Tibial nerve (tissue), 4 donors: ENCODE measurements around the gene LRGUK. TPM values are rescaled to one million over a fixed set of nuclear protein-coding genes. Genes with fewer than 3 reads are reported as not detected.
"Not testable (repeated sequence)": the region's sequence is repeated elsewhere in the genome, so short reads cannot be mapped to it uniquely, and the experiment has no call there.

Experiments
- DNase-seq, 2 donors: peaks; one replicate each; pipeline ENCODE4 v3.0.0-alpha.2; 2019; ENCODE audit warnings: low spot score in 2 of 2
- H3K27ac ChIP-seq, 4 donors: fragments of 200-600 bp; sonication (generic) in 3 of 4; one replicate each; pipeline ENCODE4 v1.5.1; 2017 to 2019; ENCODE audit warnings: mild to moderate bottlenecking in 1 of 4
- H3K27me3 ChIP-seq, 2 donors: fragments of 200-600 bp; sonication (generic) in 1 of 2; one replicate each; pipeline versions ENCODE4 v1.5.1 to v1.6.0; 2017 to 2019
- H3K36me3 ChIP-seq, 3 donors: fragments of 200-600 bp; sonication (generic); one replicate each; pipeline ENCODE4 v1.5.1; 2018 to 2019
- H3K4me1 ChIP-seq, 4 donors: fragments of 200-600 bp; sonication (generic) in 3 of 4; one replicate each; pipeline ENCODE4 v1.5.1; 2017 to 2019
- H3K4me3 ChIP-seq, 4 donors: fragments of 200-600 bp; sonication (generic) in 3 of 4; one replicate each; pipeline ENCODE4 v1.5.1; 2017 to 2019; ENCODE audit warnings: mild to moderate bottlenecking in 1 of 4, moderate library complexity in 1 of 4
- H3K9me3 ChIP-seq, 4 donors: fragments of 200-600 bp; sonication (generic) in 3 of 4; one replicate each; pipeline ENCODE4 v1.5.1; 2017 to 2019
- EP300 ChIP-seq, 2 donors: sonication (generic); formaldehyde crosslinking; IDR thresholded peaks; one replicate each; pipeline ENCODE4 v1.6.1; 2017; ENCODE audit warnings: antibody characterized with exemption in 2 of 2, mild to moderate bottlenecking in 1 of 2
- POLR2A ChIP-seq, 2 donors: fragments of 450-650 bp; IDR thresholded peaks; one replicate each; pipeline ENCODE4 v1.6.1; 2017; ENCODE audit warnings: antibody characterized with exemption in 2 of 2, mild to moderate bottlenecking in 2 of 2, moderate library complexity in 2 of 2
- WGBS, 2 donors: methylation state at CpG; one replicate each; pipeline ENCODE4 v1.1.5; 2018; 5-methylcytosine and 5-hydroxymethylcytosine counted together
- total RNA-seq, 4 donors: library from RNA; depleted of rRNA; stranded (reverse); fragments of >200 nt; gene quantifications; one replicate each; pipeline ENCODE4 v1.1.0, GENCODE V29; 2016
- TF ChIP-seq, protein P1 (sequence below), 5 experiments: fragments of 200-600 bp in 3 of 5; fragments of 450-650 bp in 2 of 5; sonication (generic) in 3 of 5; IDR thresholded peaks; one replicate each; pipeline ENCODE4 v1.5.1; 2016 to 2019; ENCODE audit warnings: antibody characterized with exemption in 5 of 5, mild to moderate bottlenecking in 3 of 5, moderate library complexity in 2 of 5

The LRGUK gene
- total RNA-seq, 4 donors from 2014 or later, result 0.39 to 2.6 (median 1.5) TPM

DNA sequence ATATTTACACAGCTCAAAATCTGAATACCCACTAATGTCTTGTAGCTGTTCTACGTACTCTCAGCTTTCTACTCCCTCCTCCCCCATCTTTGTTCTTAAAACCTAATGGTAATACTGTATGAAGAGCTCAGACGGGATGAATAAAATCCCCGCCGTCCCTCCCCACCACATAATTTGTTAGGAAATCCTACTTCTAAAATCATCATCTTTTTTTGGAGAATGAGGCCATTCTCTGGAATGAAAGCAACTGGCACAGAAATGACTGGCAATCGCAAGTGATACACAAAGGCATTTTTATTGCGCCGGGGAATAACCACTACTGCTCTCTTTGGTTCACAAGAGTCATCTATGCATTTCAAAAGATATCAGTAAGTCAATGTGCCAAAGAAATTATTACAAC is 162.3 kb downstream of the LRGUK start:
- H3K4me3 ChIP-seq, result no peak overlapping the region
- TF ChIP-seq EP300 (IDR thresholded peaks at IDR 0.05) (no peak), POLR2A (IDR thresholded peaks at IDR 0.05) (no peak)
- TF ChIP-seq, protein P1, sequence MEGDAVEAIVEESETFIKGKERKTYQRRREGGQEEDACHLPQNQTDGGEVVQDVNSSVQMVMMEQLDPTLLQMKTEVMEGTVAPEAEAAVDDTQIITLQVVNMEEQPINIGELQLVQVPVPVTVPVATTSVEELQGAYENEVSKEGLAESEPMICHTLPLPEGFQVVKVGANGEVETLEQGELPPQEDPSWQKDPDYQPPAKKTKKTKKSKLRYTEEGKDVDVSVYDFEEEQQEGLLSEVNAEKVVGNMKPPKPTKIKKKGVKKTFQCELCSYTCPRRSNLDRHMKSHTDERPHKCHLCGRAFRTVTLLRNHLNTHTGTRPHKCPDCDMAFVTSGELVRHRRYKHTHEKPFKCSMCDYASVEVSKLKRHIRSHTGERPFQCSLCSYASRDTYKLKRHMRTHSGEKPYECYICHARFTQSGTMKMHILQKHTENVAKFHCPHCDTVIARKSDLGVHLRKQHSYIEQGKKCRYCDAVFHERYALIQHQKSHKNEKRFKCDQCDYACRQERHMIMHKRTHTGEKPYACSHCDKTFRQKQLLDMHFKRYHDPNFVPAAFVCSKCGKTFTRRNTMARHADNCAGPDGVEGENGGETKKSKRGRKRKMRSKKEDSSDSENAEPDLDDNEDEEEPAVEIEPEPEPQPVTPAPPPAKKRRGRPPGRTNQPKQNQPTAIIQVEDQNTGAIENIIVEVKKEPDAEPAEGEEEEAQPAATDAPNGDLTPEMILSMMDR (IDR thresholded peaks at IDR 0.05), result no peak
- no peaks in the 10 kb centered on the region for H3K9me3 ChIP-seq
- H3K4me1 ChIP-seq, result peaks cover 0 to 8% (median 3%) of the 10 kb centered on the region in 4 donors
- WGBS, 2 donors, result 31 to 39% methylated on average over 7 of the region's 7 CpGs
- H3K27me3 ChIP-seq, result no peaks in the 10 kb centered on the region
- no peak for DNase-seq
- no peak overlapping the region for H3K27ac ChIP-seq
- peaks cover 0 to 13% (median 0%) of the 10 kb centered on the region in 3 donors for H3K36me3 ChIP-seq

DNA sequence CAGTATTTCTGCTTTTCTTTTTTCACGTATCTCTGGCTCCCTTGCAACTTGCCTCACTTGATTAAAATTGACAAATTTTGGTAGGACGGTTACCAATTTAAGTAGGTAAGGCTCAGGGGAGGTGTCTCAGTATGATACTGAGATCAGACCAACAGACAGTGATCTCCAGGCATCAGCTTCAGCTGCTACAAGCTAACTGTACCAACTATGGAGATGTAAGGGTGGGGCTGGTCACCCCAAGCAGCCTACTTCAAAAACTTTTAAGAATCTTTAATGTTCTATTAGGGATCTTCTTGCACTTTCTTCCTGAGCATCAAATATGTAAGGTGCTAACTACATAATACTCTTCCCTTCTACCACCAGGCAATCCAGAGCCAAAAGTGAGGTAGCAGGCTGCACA is 162.7 kb downstream of the LRGUK start:
- no peak for TF ChIP-seq POLR2A (IDR thresholded peaks at IDR 0.05)
- TF ChIP-seq, protein P1 (IDR thresholded peaks at IDR 0.05), result no peak
- TF ChIP-seq EP300 (IDR thresholded peaks at IDR 0.05), result no peak
- Histone ChIP-seq H3K36me3 (peaks cover 0 to 17% (median 2%) of the 10 kb centered on the region in 3 donors), H3K4me1 (peaks cover 0 to 8% (median 3%) of the 10 kb centered on the region in 4 donors), H3K27ac (no peak overlapping the region), H3K27me3 (no peaks in the 10 kb centered on the region), H3K9me3 (no peaks in the 10 kb centered on the region), H3K4me3 (no peak overlapping the region)
- 48 to 52% methylated on average over 2 of the region's 2 CpGs for WGBS, 2 donors
- DNase-seq, result no peak

DNA sequence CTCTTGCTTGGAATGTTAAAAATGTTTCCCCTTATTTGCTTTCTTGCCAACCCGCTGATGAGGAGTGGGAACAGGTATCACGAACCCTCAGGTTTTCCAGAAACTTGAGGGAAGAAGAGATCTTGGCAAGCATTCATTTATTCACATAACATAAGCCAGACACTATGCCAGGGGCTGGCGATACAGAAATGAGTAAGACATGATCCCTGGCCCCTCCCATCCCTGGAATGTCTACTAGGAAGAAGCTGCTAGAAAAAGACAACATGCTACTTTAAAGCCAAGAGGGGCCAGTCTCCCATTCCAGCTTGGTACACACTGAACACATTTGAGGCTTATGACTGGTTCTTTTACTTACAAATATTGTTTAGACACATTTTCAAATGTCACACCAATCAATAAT is 163.1 kb downstream of the LRGUK start:
- Histone ChIP-seq H3K4me1 (peaks cover 0 to 8% (median 3%) of the 10 kb centered on the region in 4 donors), H3K27ac (no peak overlapping the region), H3K27me3 (no peaks in the 10 kb centered on the region), H3K4me3 (no peak overlapping the region), H3K36me3 (peaks cover 0 to 21% (median 7%) of the 10 kb centered on the region in 3 donors), H3K9me3 (no peaks in the 10 kb centered on the region)
- no peak for DNase-seq
- no peak for TF ChIP-seq POLR2A (IDR thresholded peaks at IDR 0.05)
- no peak for TF ChIP-seq EP300 (IDR thresholded peaks at IDR 0.05)
- TF ChIP-seq, protein P1 (IDR thresholded peaks at IDR 0.05), result no peak
- 76 to 84% methylated on average over 3 of the region's 3 CpGs for WGBS, 2 donors

DNA sequence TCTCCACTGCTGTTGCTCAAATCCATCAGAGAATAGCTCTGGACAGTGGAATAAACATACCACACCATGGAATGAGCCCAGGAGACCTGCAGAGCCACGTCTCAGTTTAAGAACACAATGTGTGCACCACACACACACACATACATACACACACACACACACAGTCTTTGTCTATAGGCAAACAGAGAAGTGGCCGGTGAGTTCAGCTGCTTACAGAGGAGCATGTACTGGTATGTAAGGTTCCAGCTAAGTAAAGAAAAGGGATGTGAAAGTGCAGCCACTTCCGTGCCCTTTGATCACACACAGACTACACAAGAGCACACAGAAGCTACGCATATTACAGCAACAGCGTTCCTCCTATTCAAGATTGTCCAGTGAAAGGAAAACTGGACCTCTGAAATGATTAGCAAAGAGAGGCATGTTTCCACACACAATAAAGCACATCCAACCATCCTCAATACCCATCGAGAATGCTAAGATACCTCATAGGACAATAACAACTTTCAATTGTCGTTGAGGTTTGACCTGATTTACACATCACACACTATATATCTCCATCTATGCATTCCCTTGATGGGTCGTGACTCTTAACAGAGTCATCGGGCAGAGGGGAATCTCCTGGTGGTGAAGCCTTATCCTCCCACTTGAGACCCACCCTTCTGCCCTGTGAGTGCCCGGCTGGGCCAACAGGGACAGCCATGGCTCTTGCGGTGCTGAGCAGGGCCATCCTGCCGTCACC is 166.0 kb downstream of the LRGUK start:
- H3K27ac ChIP-seq, result no peak overlapping the region
- WGBS, 2 donors, result 78 to 84% methylated on average over 12 of the region's 12 CpGs
- no peak for TF ChIP-seq POLR2A (IDR thresholded peaks at IDR 0.05)
- TF ChIP-seq, protein P1 (IDR thresholded peaks at IDR 0.05), result no peak
- peak in 1 of 2 donors; percentile 50 for TF ChIP-seq EP300 (IDR thresholded peaks at IDR 0.05)
- DNase-seq, result peak in 1 of 2 donors; percentile 17
- H3K36me3 ChIP-seq, result peaks cover 0 to 49% (median 7%) of the 10 kb centered on the region in 3 donors
- no peaks in the 10 kb centered on the region for H3K27me3 ChIP-seq
- H3K9me3 ChIP-seq, result no peaks in the 10 kb centered on the region
- no peak overlapping the region for H3K4me3 ChIP-seq
- peaks cover 0 to 8% (median 3%) of the 10 kb centered on the region in 4 donors for H3K4me1 ChIP-seq

DNA sequence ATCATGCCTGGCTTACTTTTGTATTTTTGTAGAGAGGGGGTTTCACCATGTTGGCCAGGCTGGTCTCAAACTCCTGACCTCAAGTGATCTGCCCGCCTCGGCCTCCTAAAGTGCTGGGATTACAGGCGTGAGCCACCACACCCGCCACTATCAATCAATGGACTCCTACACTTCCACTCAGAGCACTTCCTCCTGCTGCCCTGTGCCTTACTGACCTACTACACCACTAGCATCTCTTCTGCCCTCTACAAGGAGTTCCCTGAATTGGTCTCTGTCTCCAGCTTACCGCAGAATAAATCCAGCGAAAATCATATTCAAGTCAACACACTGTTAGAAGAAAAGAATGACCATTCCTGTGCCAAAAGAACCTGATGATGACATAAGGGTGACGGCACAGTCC is 168.8 kb downstream of the LRGUK start:
- not testable (repeated sequence) for H3K4me3 ChIP-seq, H3K4me1 ChIP-seq, H3K27me3 ChIP-seq, H3K27ac ChIP-seq, DNase-seq, H3K9me3 ChIP-seq
- WGBS, 2 donors, result 90 to 91% methylated on average over 7 of the region's 7 CpGs
- H3K36me3 ChIP-seq, result peaks cover 0 to 78% (median 7%) of the 10 kb centered on the region in 3 donors
